GM12864 (cell line): ENCODE results near the gene SPEN.

Source experiments
- DNase-seq: peaks from one replicate; pipeline ENCODE4 v3.0.0-alpha.2; 2011; ENCODE audit warnings: low read depth
- H3K4me3 ChIP-seq: 2 replicates; pipeline ENCODE4 v1.5.1; 2011; ENCODE audit warnings: mild to moderate bottlenecking, low read depth, low read length, control low read depth
- TF ChIP-seq, protein P1 (sequence below): IDR thresholded peaks from 2 replicates; pipeline ENCODE4 v1.5.1; 2011; ENCODE audit warnings: low read depth, mild to moderate bottlenecking, moderate library complexity, low read length, control low read depth, inconsistent platforms; ENCODE audit errors: missing control alignments

The SPEN gene

DNA sequence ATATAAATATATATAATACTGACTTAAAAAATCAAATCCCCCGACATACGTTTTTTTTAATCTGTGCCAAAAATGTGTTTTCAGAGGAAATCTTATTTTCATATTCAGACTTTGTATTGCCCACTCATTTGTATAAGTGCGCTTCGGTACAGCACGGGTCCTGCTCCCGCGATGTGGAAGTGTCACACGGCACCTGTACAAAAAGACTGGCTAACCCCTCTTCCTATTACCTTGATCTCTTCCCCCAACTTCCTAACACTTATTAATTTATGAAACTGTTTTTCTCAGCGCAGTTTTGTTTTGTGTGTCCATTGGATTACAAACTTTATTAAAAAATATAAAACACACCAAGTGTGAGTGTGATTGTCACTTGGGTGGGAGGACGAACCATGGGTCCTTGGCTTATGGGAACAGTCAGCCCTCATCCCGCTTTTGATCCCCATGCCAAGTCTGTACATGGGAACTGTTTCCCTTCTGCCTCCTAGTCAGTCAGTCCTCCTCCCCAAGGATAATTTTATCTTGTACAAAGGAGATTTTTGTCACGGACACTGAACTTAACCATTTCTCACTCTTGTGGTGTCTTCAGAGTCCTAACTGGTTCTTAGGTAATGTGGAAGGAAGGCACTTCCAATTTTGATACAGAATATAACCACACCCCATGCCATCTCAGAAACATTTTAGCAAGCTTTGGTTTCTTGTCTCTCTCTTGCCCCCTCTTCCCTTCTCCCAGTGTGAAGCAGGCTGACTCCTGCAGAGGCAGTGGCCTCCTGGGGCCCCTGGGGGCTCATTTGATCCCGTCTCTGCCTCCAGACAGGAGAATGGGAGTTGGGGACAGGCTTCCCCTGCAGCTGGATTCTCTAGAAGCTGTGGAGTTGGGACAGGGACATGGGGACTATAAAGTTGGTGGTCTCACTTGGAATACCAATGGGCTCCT lies 92.9 kb downstream of the SPEN start:
- no peak overlapping the region for H3K4me3 ChIP-seq
- TF ChIP-seq, protein P1, sequence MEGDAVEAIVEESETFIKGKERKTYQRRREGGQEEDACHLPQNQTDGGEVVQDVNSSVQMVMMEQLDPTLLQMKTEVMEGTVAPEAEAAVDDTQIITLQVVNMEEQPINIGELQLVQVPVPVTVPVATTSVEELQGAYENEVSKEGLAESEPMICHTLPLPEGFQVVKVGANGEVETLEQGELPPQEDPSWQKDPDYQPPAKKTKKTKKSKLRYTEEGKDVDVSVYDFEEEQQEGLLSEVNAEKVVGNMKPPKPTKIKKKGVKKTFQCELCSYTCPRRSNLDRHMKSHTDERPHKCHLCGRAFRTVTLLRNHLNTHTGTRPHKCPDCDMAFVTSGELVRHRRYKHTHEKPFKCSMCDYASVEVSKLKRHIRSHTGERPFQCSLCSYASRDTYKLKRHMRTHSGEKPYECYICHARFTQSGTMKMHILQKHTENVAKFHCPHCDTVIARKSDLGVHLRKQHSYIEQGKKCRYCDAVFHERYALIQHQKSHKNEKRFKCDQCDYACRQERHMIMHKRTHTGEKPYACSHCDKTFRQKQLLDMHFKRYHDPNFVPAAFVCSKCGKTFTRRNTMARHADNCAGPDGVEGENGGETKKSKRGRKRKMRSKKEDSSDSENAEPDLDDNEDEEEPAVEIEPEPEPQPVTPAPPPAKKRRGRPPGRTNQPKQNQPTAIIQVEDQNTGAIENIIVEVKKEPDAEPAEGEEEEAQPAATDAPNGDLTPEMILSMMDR, result no peak

DNA sequence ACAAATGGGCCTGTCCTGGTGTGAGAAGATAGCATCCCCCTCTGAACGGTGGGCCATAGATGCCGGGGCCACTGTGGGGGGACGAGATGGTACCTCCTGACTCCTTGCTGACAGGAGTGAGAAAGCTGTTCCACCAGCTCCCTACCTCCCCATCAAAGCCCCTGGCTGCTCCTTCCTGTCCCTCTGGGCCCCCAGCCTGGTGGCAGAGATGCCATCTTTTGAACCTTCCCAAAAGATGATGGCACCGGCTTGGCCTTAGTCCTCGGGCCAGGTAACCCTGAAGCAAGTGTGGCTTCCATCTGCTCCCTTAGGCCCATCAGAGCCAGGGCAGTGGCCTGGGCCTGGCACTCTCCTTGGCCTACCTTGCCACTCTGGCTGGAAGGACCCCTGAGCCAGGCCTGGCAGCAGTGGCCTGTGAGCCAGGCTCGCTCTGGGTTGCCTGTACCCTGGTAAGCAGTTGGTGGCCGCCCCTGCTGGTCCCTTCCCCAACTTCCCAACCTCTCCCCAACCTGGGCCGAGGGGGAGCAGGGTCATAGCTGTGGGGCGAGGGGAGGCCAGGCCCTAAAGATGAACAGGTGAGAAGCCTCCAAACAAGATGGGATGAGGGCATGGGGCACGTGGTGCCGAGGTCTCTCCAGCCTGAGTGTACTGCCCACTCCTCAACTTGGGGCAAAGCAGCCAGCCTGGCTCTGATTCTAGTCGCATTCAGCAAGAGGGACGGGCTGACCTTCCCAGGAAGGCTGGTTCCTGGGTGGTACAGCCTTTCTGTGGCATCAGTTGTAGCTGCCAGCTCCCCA lies 93.7 kb downstream of the SPEN start:
- H3K4me3 ChIP-seq, result no peak overlapping the region
- TF ChIP-seq, protein P1, result no peak
- DNase-seq, result no peak

More for the DNA sequence above, 92.9 kb downstream of the SPEN start:
- DNase-seq, result no peak

DNA sequence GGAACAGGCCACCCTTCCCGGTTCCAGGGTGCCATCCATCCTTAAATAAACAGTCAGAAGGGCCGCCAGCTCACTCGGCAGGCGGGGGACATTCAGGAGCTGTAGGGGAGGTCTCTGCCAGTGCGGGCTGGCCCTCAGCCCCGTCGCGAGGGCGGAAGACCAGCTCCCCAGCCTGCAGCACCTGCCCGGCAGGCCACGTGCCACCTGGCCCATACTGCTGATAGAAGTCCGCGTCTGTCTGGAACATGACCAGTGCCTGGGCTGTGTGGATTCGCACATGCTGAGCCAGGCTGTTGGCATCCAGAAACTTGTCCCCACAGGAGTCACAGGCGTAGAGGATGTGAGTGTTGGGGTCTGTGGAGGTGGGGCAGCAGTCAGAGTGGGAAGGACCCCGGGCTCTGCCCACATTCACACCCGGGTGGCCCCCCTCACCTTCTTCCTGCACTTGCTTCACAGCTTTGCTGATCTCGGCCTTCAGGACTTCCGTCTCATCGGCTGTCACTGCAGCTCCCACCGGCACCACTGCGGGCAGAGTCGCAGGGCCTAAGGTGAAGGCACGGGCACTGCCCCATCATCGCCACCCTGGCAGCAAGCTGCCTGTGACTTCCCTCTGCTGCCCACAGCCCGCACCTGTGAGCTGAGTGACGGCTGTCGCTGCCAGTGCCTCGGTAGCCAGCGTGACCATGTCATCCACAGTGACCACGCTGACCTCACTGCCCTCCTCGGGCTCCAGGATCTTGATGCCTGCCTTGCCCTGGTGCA lies 94.6 kb downstream of the SPEN start:
- no peak overlapping the region for H3K4me3 ChIP-seq
- no peak for DNase-seq
- TF ChIP-seq, protein P1, result no peak

DNA sequence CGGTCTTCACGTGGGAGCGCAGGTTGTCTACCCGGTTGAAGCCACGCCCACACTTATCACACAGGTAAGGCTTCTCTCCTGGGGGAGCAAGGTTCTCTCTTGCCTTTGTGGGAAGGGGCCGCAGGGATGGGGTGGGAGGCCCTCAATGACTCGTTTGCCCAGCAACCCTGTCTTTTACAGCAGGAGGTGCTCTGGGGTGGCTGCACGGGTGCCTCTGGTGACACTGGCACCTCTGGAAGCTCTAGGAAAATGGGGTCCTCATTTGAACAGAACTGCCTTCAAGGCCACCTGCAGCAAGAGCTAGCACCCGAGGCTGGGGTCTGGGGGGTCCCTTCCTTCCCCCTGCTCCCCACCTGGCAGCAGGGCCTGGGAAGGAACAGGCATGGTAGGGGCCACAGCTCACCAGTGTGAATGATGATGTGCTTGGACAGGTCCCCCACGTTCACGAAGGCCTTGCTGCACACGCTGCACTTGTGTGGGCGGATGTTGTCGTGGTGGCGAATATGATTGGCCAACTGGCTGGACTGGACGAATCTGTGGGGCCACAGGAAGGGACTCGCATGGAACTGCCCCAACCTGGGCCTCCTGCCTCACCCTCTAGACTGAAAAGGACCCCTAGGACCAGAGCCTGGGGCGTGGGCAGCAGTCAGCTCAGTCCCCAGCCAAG lies 95.3 kb downstream of the SPEN start:
- TF ChIP-seq, protein P1, result no peak
- DNase-seq, result no peak
- H3K4me3 ChIP-seq, result no peak overlapping the region

DNA sequence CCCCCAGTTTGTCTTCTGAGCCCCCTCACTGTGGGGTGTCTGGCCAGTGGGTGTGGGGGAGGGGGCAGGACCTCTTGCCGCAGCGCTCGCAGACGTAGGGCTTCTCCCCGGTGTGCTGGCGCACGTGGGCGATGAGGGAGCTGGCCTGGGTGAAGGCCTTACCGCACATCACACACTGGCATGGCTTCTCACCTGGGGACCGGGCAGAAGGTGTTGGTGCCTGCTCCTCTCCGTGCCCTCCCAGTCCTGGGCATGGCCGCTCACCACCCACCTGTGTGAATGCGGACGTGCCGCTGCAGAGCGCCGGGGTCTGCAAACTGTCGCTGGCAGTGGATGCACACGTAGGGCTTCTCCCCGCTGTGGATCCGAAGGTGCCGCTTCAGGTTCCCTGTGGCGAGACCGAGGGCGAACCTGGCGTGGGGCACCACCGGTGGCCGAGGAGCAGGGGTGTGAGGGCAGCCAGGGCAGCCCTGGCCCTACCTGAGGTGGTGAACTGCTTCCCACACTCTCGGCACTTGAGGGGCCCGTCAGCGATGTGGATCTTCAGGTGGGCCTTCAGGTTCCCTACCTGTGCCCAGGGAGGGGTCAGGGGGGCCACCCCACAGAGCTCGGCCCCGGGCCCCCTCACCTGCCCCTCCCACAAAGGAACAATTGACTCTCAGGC lies 96.0 kb downstream of the SPEN start:
- DNase-seq, result no peak
- H3K4me3 ChIP-seq, result no peak overlapping the region
- TF ChIP-seq, protein P1, result no peak

DNA sequence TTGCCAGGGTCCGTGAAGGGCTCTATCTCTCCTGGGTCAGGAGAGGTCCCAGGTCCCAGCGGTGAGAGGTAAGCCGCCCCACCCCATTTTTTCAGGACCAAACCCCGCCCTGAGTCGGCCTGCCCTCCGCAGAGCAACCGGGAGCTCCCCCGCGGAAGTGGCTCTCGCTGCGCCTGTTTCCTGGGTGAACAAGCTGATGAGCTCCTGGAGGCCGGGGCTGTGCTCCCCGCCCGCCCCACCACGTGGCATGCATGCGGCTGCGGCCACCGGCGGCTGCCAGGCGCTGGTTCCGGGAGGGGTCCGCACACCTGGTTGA lies 96.4 kb downstream of the SPEN start:
- TF ChIP-seq, protein P1, result no peak
- no peak overlapping the region for H3K4me3 ChIP-seq
- no peak for DNase-seq
